ENCODE results near the gene PCDHAC1. TPM values are rescaled to one million over a fixed set of nuclear protein-coding genes. Genes with fewer than 3 reads are reported as not detected.

The PCDHAC1 gene
- total RNA-seq, 2 experiments from 2014 or later, result not detected

GRCh38 chr5:140978983-140979382 is 52.9 kb downstream of the PCDHAC1 start:
- Mint-ChIP-seq H3K27ac (no peak overlapping the region), H3K27me3 (no peaks in the 10 kb centered on the region), H3K9me3 (no peaks in the 10 kb centered on the region), H3K36me3 (ENCODE audit: low read depth) (no peaks in the 10 kb centered on the region), H3K4me1 (no peaks in the 10 kb centered on the region), H3K4me3 (no peak overlapping the region)
- no peak for DNase-seq
- ChIA-PET POLR2A (no interaction called here), CTCF (no interaction called here)

Other genes starting within 250 kb of the PCDHAC1 start
- gene HARS1, start 234.9 kb upstream of the PCDHAC1 start, total RNA-seq, result 10 to 100 TPM; 66.0 to 70.2 TPM
- 10 to 100 TPM; 30.6 to 34.7 TPM for gene HARS2, start 234.8 kb upstream of the PCDHAC1 start, total RNA-seq
- 10 to 100 TPM; 52.0 to 52.7 TPM for gene ZMAT2, start 225.9 kb upstream of the PCDHAC1 start, total RNA-seq
- not detected for gene PCDHA1, start 140.2 kb upstream of the PCDHAC1 start, total RNA-seq
- gene PCDHA2, start 131.4 kb upstream of the PCDHAC1 start, total RNA-seq, result not detected
- gene PCDHA3, start 125.2 kb upstream of the PCDHAC1 start, total RNA-seq, result not detected
- not detected for gene PCDHA4, start 119.2 kb upstream of the PCDHAC1 start, total RNA-seq
- not detected for gene PCDHA5, start 104.7 kb upstream of the PCDHAC1 start, total RNA-seq
- gene PCDHA6, start 98.3 kb upstream of the PCDHAC1 start, total RNA-seq, result not detected
- gene PCDHA7, start 92.0 kb upstream of the PCDHAC1 start, total RNA-seq, result not detected
- not detected for gene PCDHA8, start 85.1 kb upstream of the PCDHAC1 start, total RNA-seq
- gene PCDHA9, start 77.9 kb upstream of the PCDHAC1 start, total RNA-seq, result not detected
- not detected for gene PCDHA10, start 70.4 kb upstream of the PCDHAC1 start, total RNA-seq
- not detected for gene PCDHA11, start 57.3 kb upstream of the PCDHAC1 start, total RNA-seq
- not detected for gene PCDHA12, start 51.0 kb upstream of the PCDHAC1 start, total RNA-seq
- gene PCDHA13, start 44.2 kb upstream of the PCDHAC1 start, total RNA-seq, result not detected
- not detected for gene PCDHAC2, start 40.2 kb downstream of the PCDHAC1 start, total RNA-seq
- not detected for gene PCDHB1, start 125.1 kb downstream of the PCDHAC1 start, total RNA-seq
- under 1 TPM in 1 of 2 experiments, not detected in 1; 0.20 TPM for gene PCDHB2, start 168.3 kb downstream of the PCDHAC1 start, total RNA-seq
- not detected for gene PCDHB3, start 174.2 kb downstream of the PCDHAC1 start, total RNA-seq
- gene PCDHB4, start 195.5 kb downstream of the PCDHAC1 start, total RNA-seq, result not detected
- gene PCDHB5, start 208.9 kb downstream of the PCDHAC1 start, total RNA-seq, result not detected
- gene PCDHB6, start 223.8 kb downstream of the PCDHAC1 start, total RNA-seq, result not detected
- not detected for gene PCDHB7, start 246.3 kb downstream of the PCDHAC1 start, total RNA-seq

All from activated CD4-positive, alpha-beta memory T cell treated with anti-CD3 and anti-CD28 coated beads, Interleukin-2, amount 10 ng/mL, durations not matched to agents 7 days and 5 days (primary cell).